Astrocyte (in vitro differentiated cells and primary cell): Measurements from ENCODE around the gene CLDN2. TPM values are rescaled to one million over a fixed set of nuclear protein-coding genes. Genes with fewer than 3 reads are reported as not detected.

Source experiments
- DNase-seq: peaks from one replicate; pipeline ENCODE4 v3.0.0-alpha.2; 2010; ENCODE audit warnings: low read depth
- FAIRE-seq: peaks from 2 replicates; lab custom pipeline; 2011; peaks lifted over from hg19 to GRCh38; lab: Jason Lieb, UNC
- H2AFZ ChIP-seq: 2 replicates; pipeline ENCODE4 v1.6.0; 2012; ENCODE audit warnings: low read depth, low read length, inconsistent platforms
- H3K27ac ChIP-seq: 2 replicates; pipeline ENCODE4 v1.5.1; 2011; ENCODE audit warnings: low read depth, low read length, inconsistent platforms
- H3K27me3 ChIP-seq: 2 replicates; pipeline ENCODE4 v1.6.0; 2011; ENCODE audit warnings: low read length, inconsistent platforms; ENCODE audit not compliant: insufficient read depth
- H3K36me3 ChIP-seq: 2 replicates; pipeline ENCODE4 v1.5.1; 2011; ENCODE audit warnings: low read length, inconsistent platforms; ENCODE audit not compliant: insufficient read depth
- H3K4me1 ChIP-seq: 2 replicates; pipeline ENCODE4 v1.5.1; 2011; ENCODE audit warnings: low read length, inconsistent platforms; ENCODE audit not compliant: insufficient read depth
- H3K4me2 ChIP-seq: 2 replicates; pipeline ENCODE4 v1.6.0; 2012; ENCODE audit warnings: low read length, inconsistent platforms
- H3K4me3 ChIP-seq: 2 replicates; pipeline ENCODE4 v1.5.1; 2011; ENCODE audit warnings: low read depth, mild to moderate bottlenecking, low read length, inconsistent platforms; ENCODE audit not compliant: insufficient read depth
- H3K79me2 ChIP-seq: 2 replicates; pipeline ENCODE4 v1.6.0; 2012; ENCODE audit warnings: mild to moderate bottlenecking, low read length, inconsistent platforms; ENCODE audit not compliant: insufficient read depth
- H3K9ac ChIP-seq: 2 replicates; pipeline ENCODE4 v1.6.0; 2012; ENCODE audit warnings: mild to moderate bottlenecking, low read length, inconsistent platforms
- H3K9me3 ChIP-seq: 2 replicates; pipeline ENCODE4 v1.5.1; 2012; ENCODE audit warnings: low read depth, mild to moderate bottlenecking, low read length, inconsistent platforms; ENCODE audit not compliant: insufficient read depth
- H4K20me1 ChIP-seq: 2 replicates; pipeline ENCODE4 v1.6.0; 2012; ENCODE audit warnings: low read length, inconsistent platforms; ENCODE audit not compliant: insufficient read depth
- H3K27ac Mint-ChIP-seq: one replicate; pipeline ENCODE4 v1.8.0; 2021; ENCODE audit warnings: mild to moderate bottlenecking, mixed read lengths; ENCODE audit not compliant: unreplicated experiment
- H3K27me3 Mint-ChIP-seq: one replicate; pipeline ENCODE4 v1.8.0; 2021; ENCODE audit warnings: low read depth, mixed read lengths; ENCODE audit not compliant: unreplicated experiment
- H3K36me3 Mint-ChIP-seq: one replicate; pipeline ENCODE4 v1.8.0; 2021; ENCODE audit warnings: low read depth, mixed read lengths; ENCODE audit not compliant: unreplicated experiment
- H3K4me1 Mint-ChIP-seq: one replicate; pipeline ENCODE4 v1.8.0; 2021; ENCODE audit warnings: low read depth, mixed read lengths; ENCODE audit not compliant: unreplicated experiment
- H3K4me3 Mint-ChIP-seq: one replicate; pipeline ENCODE4 v1.8.0; 2021; ENCODE audit warnings: mild to moderate bottlenecking, moderate library complexity, mixed read lengths; ENCODE audit not compliant: unreplicated experiment
- H3K9me3 Mint-ChIP-seq: one replicate; pipeline ENCODE4 v1.8.0; 2021; ENCODE audit warnings: mild to moderate bottlenecking, mixed read lengths; ENCODE audit not compliant: unreplicated experiment
- EZH2 ChIP-seq: IDR thresholded peaks from 2 replicates; pipeline ENCODE4 v1.6.1; 2012; ENCODE audit warnings: mild to moderate bottlenecking, low read length, inconsistent platforms; ENCODE audit not compliant: insufficient read depth
- total RNA-seq: library from RNA; stranded (reverse); gene quantifications from 2 replicates; pipeline ENCODE4 v1.2.1, GENCODE V29; 2021
- TF ChIP-seq, protein P1 (sequence below): IDR thresholded peaks from 2 replicates; pipeline ENCODE4 v1.5.1; 2011; ENCODE audit warnings: low read depth, mild to moderate bottlenecking, inconsistent platforms, low read length, moderate library complexity; ENCODE audit not compliant: insufficient read depth

The CLDN2 gene
- total RNA-seq, 1 donor from 2014 or later = 0.77 TPM

DNA sequence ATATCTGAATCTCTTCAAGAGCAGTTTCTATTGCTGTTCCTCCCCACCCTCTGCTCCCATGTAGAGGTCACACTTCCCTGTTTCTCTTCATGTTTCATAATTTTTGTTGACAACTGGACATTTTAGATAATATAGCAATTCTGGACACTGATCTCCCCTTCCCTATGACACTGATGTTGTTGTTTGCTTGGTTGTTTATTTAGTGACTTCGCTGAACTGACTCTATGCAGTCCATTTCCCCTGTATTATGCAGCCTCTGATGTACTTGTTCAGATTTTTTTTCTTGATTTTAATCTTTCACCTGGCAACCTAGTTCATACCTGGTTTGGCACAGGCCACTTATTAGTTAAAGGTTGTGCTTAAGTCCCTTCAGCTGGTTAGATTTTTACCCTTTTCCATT, 29.2 kb downstream of the CLDN2 start:
- H2AFZ ChIP-seq = no peak overlapping the region
- no peak overlapping the region for H3K4me3 Mint-ChIP-seq
- peaks cover 3% of the 10 kb centered on the region for H3K36me3 ChIP-seq
- DNase-seq (no peak), FAIRE-seq (no peak)
- H3K4me1 ChIP-seq = no peaks in the 10 kb centered on the region
- no peaks in the 10 kb centered on the region for H3K79me2 ChIP-seq
- no peak overlapping the region for H3K4me3 ChIP-seq
- no peaks in the 10 kb centered on the region for H3K4me1 Mint-ChIP-seq
- no peaks in the 10 kb centered on the region for H3K9me3 ChIP-seq
- H3K36me3 Mint-ChIP-seq = no peaks in the 10 kb centered on the region
- TF ChIP-seq, protein P1, sequence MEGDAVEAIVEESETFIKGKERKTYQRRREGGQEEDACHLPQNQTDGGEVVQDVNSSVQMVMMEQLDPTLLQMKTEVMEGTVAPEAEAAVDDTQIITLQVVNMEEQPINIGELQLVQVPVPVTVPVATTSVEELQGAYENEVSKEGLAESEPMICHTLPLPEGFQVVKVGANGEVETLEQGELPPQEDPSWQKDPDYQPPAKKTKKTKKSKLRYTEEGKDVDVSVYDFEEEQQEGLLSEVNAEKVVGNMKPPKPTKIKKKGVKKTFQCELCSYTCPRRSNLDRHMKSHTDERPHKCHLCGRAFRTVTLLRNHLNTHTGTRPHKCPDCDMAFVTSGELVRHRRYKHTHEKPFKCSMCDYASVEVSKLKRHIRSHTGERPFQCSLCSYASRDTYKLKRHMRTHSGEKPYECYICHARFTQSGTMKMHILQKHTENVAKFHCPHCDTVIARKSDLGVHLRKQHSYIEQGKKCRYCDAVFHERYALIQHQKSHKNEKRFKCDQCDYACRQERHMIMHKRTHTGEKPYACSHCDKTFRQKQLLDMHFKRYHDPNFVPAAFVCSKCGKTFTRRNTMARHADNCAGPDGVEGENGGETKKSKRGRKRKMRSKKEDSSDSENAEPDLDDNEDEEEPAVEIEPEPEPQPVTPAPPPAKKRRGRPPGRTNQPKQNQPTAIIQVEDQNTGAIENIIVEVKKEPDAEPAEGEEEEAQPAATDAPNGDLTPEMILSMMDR = no peak
- TF ChIP-seq EZH2 = no peak
- no peak overlapping the region for H3K27ac ChIP-seq
- H3K27ac Mint-ChIP-seq = no peak overlapping the region
- no peaks in the 10 kb centered on the region for H3K27me3 Mint-ChIP-seq
- H3K9me3 Mint-ChIP-seq = no peaks in the 10 kb centered on the region
- H3K27me3 ChIP-seq = no peaks in the 10 kb centered on the region
- no peak overlapping the region for H3K4me2 ChIP-seq
- no peak overlapping the region for H3K9ac ChIP-seq
- no peaks in the 10 kb centered on the region for H4K20me1 ChIP-seq

DNA sequence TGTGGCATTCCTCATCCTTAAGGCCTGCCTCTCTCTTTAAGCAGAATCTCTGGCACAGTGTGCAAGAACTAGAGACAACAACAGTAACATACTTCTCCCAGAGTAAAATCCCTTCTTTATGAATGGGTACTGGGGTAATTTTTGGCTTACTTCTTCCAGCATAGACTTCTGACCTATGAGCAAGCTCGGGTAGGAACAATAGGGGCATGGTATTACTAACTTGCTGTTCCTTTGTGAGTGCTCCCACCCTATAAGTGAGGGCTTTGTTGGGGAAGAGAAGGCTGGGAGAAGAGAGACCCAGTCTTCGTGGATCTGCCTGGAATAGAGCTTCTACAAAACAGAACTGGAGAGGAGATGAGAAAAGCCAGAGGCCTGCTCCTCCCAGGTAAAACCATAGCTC, 30.2 kb downstream of the CLDN2 start:
- Histone ChIP-seq H3K4me1 (peaks cover 2% of the 10 kb centered on the region), H2AFZ (no peak overlapping the region), H3K27me3 (no peaks in the 10 kb centered on the region), H3K4me3 (no peak overlapping the region), H3K79me2 (no peaks in the 10 kb centered on the region), H3K4me2 (no peak overlapping the region), H3K36me3 (peaks cover 3% of the 10 kb centered on the region), H3K27ac (no peak overlapping the region), H3K9ac (no peak overlapping the region), H4K20me1 (no peaks in the 10 kb centered on the region), H3K9me3 (no peaks in the 10 kb centered on the region)
- FAIRE-seq (no peak), DNase-seq (no peak)
- H3K27me3 Mint-ChIP-seq = no peaks in the 10 kb centered on the region
- TF ChIP-seq, protein P1 = no peak
- no peak for TF ChIP-seq EZH2
- H3K4me3 Mint-ChIP-seq = no peak overlapping the region
- no peaks in the 10 kb centered on the region for H3K36me3 Mint-ChIP-seq
- no peaks in the 10 kb centered on the region for H3K9me3 Mint-ChIP-seq
- peaks cover 5% of the 10 kb centered on the region for H3K4me1 Mint-ChIP-seq
- no peak overlapping the region for H3K27ac Mint-ChIP-seq

- H3K4me3 Mint-ChIP-seq = no peak overlapping the region
- Histone ChIP-seq H4K20me1 (no peaks in the 10 kb centered on the region), H3K4me3 (no peak overlapping the region), H3K79me2 (no peaks in the 10 kb centered on the region), H3K4me1 (peaks cover 7% of the 10 kb centered on the region), H3K27me3 (no peaks in the 10 kb centered on the region), H3K4me2 (no peak overlapping the region), H3K9me3 (no peaks in the 10 kb centered on the region), H2AFZ (no peak overlapping the region), H3K27ac (no peak overlapping the region), H3K36me3 (peaks cover 3% of the 10 kb centered on the region), H3K9ac (no peak overlapping the region)
- FAIRE-seq (no peak), DNase-seq (no peak)
- peaks cover 8% of the 10 kb centered on the region for H3K4me1 Mint-ChIP-seq
- no peaks in the 10 kb centered on the region for H3K9me3 Mint-ChIP-seq
- TF ChIP-seq EZH2 = no peak
- TF ChIP-seq, protein P1 = no peak
- H3K27me3 Mint-ChIP-seq = no peaks in the 10 kb centered on the region
- H3K36me3 Mint-ChIP-seq = no peaks in the 10 kb centered on the region
- H3K27ac Mint-ChIP-seq = no peak overlapping the region
Observed at GRCh38 chrX:106951230-106951629, 31.0 kb downstream of the CLDN2 start.
